Neural progenitor cell (in vitro differentiated cells): ENCODE results near the gene CHTF18. TPM values are rescaled to one million over a fixed set of nuclear protein-coding genes. Genes with fewer than 3 reads are reported as not detected.

Experiments used
- DNase-seq: peaks from one replicate; pipeline ENCODE4 v3.0.0-alpha.2; 2016; ENCODE audit warnings: low spot score
- H2AFZ ChIP-seq: fragments of 200-600 bp; sonication (generic); replicated peaks from 2 replicates; pipeline ENCODE4 v1.6.1; 2016; ENCODE audit warnings: antibody characterized with exemption
- H3F3A ChIP-seq: fragments of 200-600 bp; sonication (generic); 2 replicates; pipeline ENCODE4 v1.6.1; 2016; ENCODE audit warnings: antibody characterized with exemption, low read depth
- H3K27ac ChIP-seq: fragments of 200-600 bp; sonication (generic); 2 replicates; pipeline ENCODE4 v1.5.1; 2016; ENCODE audit warnings: mild to moderate bottlenecking
- H3K27me3 ChIP-seq: fragments of 200-600 bp; sonication (generic); 2 replicates; pipeline ENCODE4 v1.6.1; 2016; ENCODE audit warnings: mild to moderate bottlenecking, moderate library complexity
- H3K36me3 ChIP-seq: fragments of 200-600 bp; sonication (generic); 2 replicates; pipeline ENCODE4 v1.5.1; 2016
- H3K4me1 ChIP-seq: fragments of 200-600 bp; sonication (generic); 2 replicates; pipeline ENCODE4 v1.6.1; 2016; ENCODE audit warnings: mixed run types
- H3K4me2 ChIP-seq: fragments of 200-600 bp; sonication (generic); 2 replicates; pipeline ENCODE4 v1.6.1; 2016
- H3K4me3 ChIP-seq: fragments of 200-600 bp; sonication (generic); 2 replicates; pipeline ENCODE4 v1.5.1; 2016
- H3K79me2 ChIP-seq: fragments of 200-600 bp; sonication (generic); 2 replicates; pipeline ENCODE4 v1.6.1; 2016; ENCODE audit warnings: low read depth
- H3K9ac ChIP-seq: fragments of 200-600 bp; sonication (generic); 2 replicates; pipeline ENCODE4 v1.6.1; 2016
- H3K9me3 ChIP-seq: fragments of 200-600 bp; sonication (generic); 2 replicates; pipeline ENCODE4 v1.5.1; 2016; ENCODE audit warnings: low read depth
- H4K20me1 ChIP-seq: fragments of 200-600 bp; sonication (generic); 2 replicates; pipeline ENCODE4 v1.6.1; 2016; ENCODE audit warnings: low read depth
- H3K27ac Mint-ChIP-seq: 3 replicates; pipeline ENCODE4 v1.8.0; 2021; ENCODE audit warnings: mixed read lengths
- H3K27me3 Mint-ChIP-seq: 2 replicates; pipeline ENCODE4 v1.8.0; 2022; ENCODE audit warnings: low read depth, mild to moderate bottlenecking, inconsistent platforms, moderate library complexity, mixed read lengths; ENCODE audit not compliant: insufficient read depth
- H3K36me3 Mint-ChIP-seq: 3 replicates; pipeline ENCODE4 v1.8.0; 2021; ENCODE audit warnings: mixed read lengths
- H3K4me1 Mint-ChIP-seq: 3 replicates; pipeline ENCODE4 v1.8.0; 2021; ENCODE audit warnings: mixed read lengths
- H3K4me3 Mint-ChIP-seq: 3 replicates; pipeline ENCODE4 v1.8.0; 2021; ENCODE audit warnings: mild to moderate bottlenecking, moderate library complexity, mixed read lengths
- H3K9me3 Mint-ChIP-seq: 3 replicates; pipeline ENCODE4 v1.8.0; 2020; ENCODE audit warnings: mixed read lengths
- EZH2 ChIP-seq: fragments of 200-600 bp; sonication (generic); IDR thresholded peaks from 2 replicates; pipeline ENCODE4 v1.6.1; 2017; ENCODE audit warnings: antibody characterized with exemption, mild to moderate bottlenecking, moderate library complexity
- EZH2phosphoT487 ChIP-seq: fragments of 200-600 bp; sonication (generic); IDR thresholded peaks from 2 replicates; pipeline ENCODE4 v1.6.1; 2017; ENCODE audit warnings: antibody characterized with exemption
- total RNA-seq: library from RNA; depleted of rRNA; stranded (reverse); fragments of >200 nt; gene quantifications from 2 replicates; pipeline ENCODE4 v1.2.3, GENCODE V29; 2015; ENCODE audit warnings: low replicate concordance
- TF ChIP-seq, protein P1 (sequence below): fragments of 200-600 bp; sonication (generic); IDR thresholded peaks from 2 replicates; pipeline ENCODE4 v1.5.1; 2017; ENCODE audit warnings: antibody characterized with exemption, mild to moderate bottlenecking

CHTF18 gene
- total RNA-seq, 1 donor from 2014 or later, result 35.6 TPM

DNA sequence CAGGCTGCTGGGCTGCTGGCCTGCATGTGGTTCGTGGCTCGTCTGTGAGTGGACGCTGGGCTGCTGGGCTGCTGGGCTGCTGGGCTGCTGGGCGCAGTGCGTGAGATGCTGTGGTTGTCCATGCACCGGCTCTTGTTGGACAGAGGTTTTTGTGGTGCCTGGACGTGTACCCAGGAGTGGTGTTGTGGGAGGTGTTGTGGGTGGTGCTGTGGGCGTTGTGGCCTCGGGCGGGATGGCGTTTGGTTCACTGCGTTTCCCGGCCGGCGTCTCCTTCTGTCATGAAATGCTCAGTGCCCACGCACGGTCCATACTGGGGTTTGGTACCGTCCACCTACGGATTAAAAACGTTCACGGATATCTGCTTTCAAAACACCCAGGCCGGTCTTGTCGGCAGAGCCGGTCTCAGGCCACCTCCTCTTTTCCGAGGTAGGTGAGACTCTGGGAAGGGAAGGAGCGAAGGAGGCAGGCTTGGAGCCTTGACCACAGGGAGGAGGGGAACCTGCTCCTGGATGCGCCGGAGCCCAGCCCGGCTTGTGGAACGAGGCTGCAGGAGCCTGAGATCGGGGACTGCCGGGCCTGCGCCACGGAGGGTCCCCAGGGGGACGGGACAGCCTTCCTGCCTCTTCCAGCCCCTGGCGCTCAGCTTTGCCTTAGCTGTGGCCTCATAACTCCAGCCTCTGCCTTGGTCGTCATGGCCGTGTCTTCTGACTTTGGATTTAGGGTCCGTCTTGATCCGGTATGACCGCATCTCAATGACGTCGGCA lies 41.9 kb downstream of the CHTF18 start:
- Mint-ChIP-seq H3K4me1 (peaks cover 7% of the 10 kb centered on the region), H3K36me3 (no peaks in the 10 kb centered on the region), H3K9me3 (peaks cover 7% of the 10 kb centered on the region), H3K27ac (peak overlapping the region; percentile 50), H3K4me3 (no peak overlapping the region), H3K27me3 (peaks cover 2% of the 10 kb centered on the region)
- Histone ChIP-seq H3K9me3 (no peaks in the 10 kb centered on the region), H3K36me3 (no peaks in the 10 kb centered on the region), H3K4me2 (no peak overlapping the region), H2AFZ (no peak overlapping the region), H3K79me2 (no peaks in the 10 kb centered on the region), H3K27me3 (peaks cover 4% of the 10 kb centered on the region), H3K27ac (no peak overlapping the region), H3F3A (no peaks in the 10 kb centered on the region), H3K4me1 (no peaks in the 10 kb centered on the region), H3K4me3 (no peak overlapping the region), H4K20me1 (no peaks in the 10 kb centered on the region), H3K9ac (no peak overlapping the region)
- no peak for DNase-seq
- no peak for TF ChIP-seq EZH2
- TF ChIP-seq, protein P1, sequence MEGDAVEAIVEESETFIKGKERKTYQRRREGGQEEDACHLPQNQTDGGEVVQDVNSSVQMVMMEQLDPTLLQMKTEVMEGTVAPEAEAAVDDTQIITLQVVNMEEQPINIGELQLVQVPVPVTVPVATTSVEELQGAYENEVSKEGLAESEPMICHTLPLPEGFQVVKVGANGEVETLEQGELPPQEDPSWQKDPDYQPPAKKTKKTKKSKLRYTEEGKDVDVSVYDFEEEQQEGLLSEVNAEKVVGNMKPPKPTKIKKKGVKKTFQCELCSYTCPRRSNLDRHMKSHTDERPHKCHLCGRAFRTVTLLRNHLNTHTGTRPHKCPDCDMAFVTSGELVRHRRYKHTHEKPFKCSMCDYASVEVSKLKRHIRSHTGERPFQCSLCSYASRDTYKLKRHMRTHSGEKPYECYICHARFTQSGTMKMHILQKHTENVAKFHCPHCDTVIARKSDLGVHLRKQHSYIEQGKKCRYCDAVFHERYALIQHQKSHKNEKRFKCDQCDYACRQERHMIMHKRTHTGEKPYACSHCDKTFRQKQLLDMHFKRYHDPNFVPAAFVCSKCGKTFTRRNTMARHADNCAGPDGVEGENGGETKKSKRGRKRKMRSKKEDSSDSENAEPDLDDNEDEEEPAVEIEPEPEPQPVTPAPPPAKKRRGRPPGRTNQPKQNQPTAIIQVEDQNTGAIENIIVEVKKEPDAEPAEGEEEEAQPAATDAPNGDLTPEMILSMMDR, result no peak
- no peak for TF ChIP-seq EZH2phosphoT487

DNA sequence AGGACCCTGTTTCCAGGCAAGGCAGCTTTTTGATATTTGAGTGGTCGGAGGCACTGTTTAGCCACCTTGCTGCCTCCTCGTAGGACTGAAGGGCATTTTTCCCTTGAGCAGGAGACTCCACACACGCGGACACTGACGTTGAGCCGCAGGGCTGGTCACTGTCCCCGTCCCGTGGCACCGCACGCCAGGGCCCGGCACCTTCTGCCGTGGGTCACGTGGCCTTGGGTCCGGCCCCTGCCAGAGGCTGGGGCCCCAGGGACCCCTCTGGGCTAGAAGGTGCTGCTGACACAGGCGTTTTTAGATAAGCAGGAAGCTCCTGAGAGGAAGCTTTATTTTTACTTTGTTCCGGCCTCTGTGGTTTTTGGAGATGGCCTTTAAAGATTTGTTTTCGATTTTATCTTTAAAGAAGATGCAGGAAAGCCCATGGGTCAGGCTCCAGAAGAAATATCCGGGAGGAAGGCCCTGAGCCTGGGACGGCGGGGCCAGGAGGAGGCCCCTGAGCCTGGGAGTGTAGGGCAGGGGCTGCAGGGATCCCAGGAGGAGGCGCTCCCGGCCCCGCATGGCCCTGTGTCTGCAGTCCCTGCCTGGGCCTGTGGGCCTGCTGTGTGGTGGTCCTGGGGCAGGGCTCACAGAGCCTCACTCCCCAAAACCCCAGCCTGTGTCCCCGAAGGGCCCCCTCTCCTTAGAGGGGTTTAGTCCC lies 42.6 kb downstream of the CHTF18 start:
- H3F3A ChIP-seq, result no peaks in the 10 kb centered on the region
- no peaks in the 10 kb centered on the region for H3K79me2 ChIP-seq
- H3K4me2 ChIP-seq, result no peak overlapping the region
- no peaks in the 10 kb centered on the region for H3K36me3 Mint-ChIP-seq
- no peaks in the 10 kb centered on the region for H3K36me3 ChIP-seq
- peaks cover 2% of the 10 kb centered on the region for H3K27me3 Mint-ChIP-seq
- no peaks in the 10 kb centered on the region for H4K20me1 ChIP-seq
- H3K9me3 Mint-ChIP-seq, result peaks cover 13% of the 10 kb centered on the region
- no peaks in the 10 kb centered on the region for H3K4me1 ChIP-seq
- peaks cover under 1% of the 10 kb centered on the region for H3K4me1 Mint-ChIP-seq
- H3K9ac ChIP-seq, result no peak overlapping the region
- no peak overlapping the region for H3K27ac Mint-ChIP-seq
- H3K9me3 ChIP-seq, result no peaks in the 10 kb centered on the region
- H3K27ac ChIP-seq, result no peak overlapping the region
- H3K27me3 ChIP-seq, result peaks cover under 1% of the 10 kb centered on the region
- no peak overlapping the region for H3K4me3 Mint-ChIP-seq
- no peak overlapping the region for H3K4me3 ChIP-seq
- no peak for TF ChIP-seq EZH2phosphoT487
- TF ChIP-seq, protein P1, result no peak
- TF ChIP-seq EZH2, result no peak
- DNase-seq, result no peak
- no peak overlapping the region for H2AFZ ChIP-seq

DNA sequence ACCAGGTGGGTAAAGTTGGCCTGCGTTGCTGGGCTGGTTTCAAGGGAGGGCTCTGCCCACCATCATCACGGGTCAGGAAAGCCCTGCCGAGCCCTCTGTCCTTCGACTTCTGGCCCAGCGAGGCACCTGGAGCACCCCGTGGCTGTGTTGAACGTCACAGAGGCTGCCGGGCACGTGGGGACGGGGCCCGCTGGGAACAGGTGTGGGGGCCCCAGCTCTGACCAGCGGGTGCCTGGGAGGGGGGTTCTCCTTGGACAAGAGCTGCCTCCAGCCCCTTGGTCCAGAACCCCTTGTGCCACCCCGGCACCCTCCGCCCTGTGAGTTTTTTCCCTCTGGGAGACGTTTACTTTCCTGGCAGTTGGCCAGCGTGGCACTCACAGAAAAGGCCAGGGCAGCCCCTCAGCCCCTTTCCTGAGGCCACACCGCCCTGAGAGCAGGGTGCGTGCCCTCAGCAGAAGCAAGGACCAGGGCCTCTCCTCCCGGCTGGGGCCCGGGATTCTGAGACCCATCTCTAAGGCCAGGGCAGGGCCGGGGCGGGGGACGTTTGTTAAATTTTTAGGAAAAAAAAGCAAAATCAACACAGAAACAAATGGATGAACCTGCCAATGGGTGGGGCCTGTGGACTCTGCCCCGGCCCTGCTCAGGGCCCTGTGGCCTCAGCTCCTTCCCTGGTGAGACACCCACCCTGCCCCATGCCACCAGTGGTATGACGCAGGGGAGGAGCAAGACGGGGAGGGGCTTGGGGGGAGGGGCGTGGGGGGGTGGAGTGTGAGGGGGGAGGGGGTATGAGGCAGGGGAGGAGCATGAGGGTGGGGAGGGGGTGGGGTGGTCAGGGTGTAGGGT lies 43.4 kb downstream of the CHTF18 start:
- Mint-ChIP-seq H3K36me3 (peaks cover 2% of the 10 kb centered on the region), H3K9me3 (peaks cover 21% of the 10 kb centered on the region), H3K4me1 (no peaks in the 10 kb centered on the region), H3K27me3 (peaks cover 2% of the 10 kb centered on the region), H3K4me3 (no peak overlapping the region), H3K27ac (no peak overlapping the region)
- no peaks in the 10 kb centered on the region for H3K4me1 ChIP-seq
- TF ChIP-seq, protein P1, result no peak
- no peak for TF ChIP-seq EZH2phosphoT487
- no peak for TF ChIP-seq EZH2
- H4K20me1 ChIP-seq, result no peaks in the 10 kb centered on the region
- no peak overlapping the region for H3K4me2 ChIP-seq
- H3K9me3 ChIP-seq, result no peaks in the 10 kb centered on the region
- no peak for DNase-seq
- no peaks in the 10 kb centered on the region for H3K79me2 ChIP-seq
- H3K4me3 ChIP-seq, result no peak overlapping the region
- H3K9ac ChIP-seq, result no peak overlapping the region
- no peak overlapping the region for H2AFZ ChIP-seq
- no peaks in the 10 kb centered on the region for H3F3A ChIP-seq
- no peaks in the 10 kb centered on the region for H3K27me3 ChIP-seq
- H3K27ac ChIP-seq, result no peak overlapping the region
- H3K36me3 ChIP-seq, result no peaks in the 10 kb centered on the region
